Liver (tissue), 9 donors: Measurements from ENCODE around the gene AHI1. TPM values are rescaled to one million over a fixed set of nuclear protein-coding genes. Genes with fewer than 3 reads are reported as not detected.

Experiments
- DNase-seq: peaks from one replicate; pipeline ENCODE4 v3.0.0-alpha.2; 2017; ENCODE audit warnings: low spot score
- H3K27ac ChIP-seq, 2 donors: one replicate each; pipeline ENCODE4 v1.7.0; 2013; ENCODE audit warnings: inconsistent platforms in 2 of 2, low read length in 2 of 2, control low read depth in 1 of 2, low read depth in 1 of 2, mild to moderate bottlenecking in 1 of 2
- H3K27me3 ChIP-seq, 4 donors: one replicate each; pipeline versions ENCODE4 v1.6.1 to v1.7.0; 2013; ENCODE audit warnings: low read length in 3 of 4, inconsistent platforms in 1 of 4, mild to moderate bottlenecking in 1 of 4, moderate library complexity in 1 of 4; ENCODE audit not compliant: control insufficient read depth in 4 of 4, insufficient read depth in 4 of 4
- H3K36me3 ChIP-seq, 4 donors: one replicate each; pipeline versions ENCODE4 v1.6.1 to v1.7.0; 2013; ENCODE audit warnings: low read length in 3 of 4, mild to moderate bottlenecking in 3 of 4, low read depth in 1 of 4, moderate library complexity in 1 of 4; ENCODE audit not compliant: control insufficient read depth in 4 of 4, insufficient read depth in 3 of 4
- H3K4me1 ChIP-seq, 4 donors: one replicate each; pipeline versions ENCODE4 v1.6.1 to v1.7.0; 2013; ENCODE audit warnings: low read length in 3 of 4, mild to moderate bottlenecking in 3 of 4, moderate library complexity in 1 of 4; ENCODE audit not compliant: control insufficient read depth in 4 of 4, insufficient read depth in 4 of 4
- H3K4me3 ChIP-seq, 3 donors: one replicate each; pipeline versions ENCODE4 v1.6.1 to v1.7.0; 2013; ENCODE audit warnings: low read length in 3 of 3, control low read depth in 1 of 3, low read depth in 1 of 3, mild to moderate bottlenecking in 1 of 3
- H3K9ac ChIP-seq, 2 donors: one replicate each; pipeline ENCODE4 v1.7.0; 2013; ENCODE audit warnings: low read length in 2 of 2, mild to moderate bottlenecking in 2 of 2, moderate library complexity in 2 of 2, control low read depth in 1 of 2, low read depth in 1 of 2
- H3K9me3 ChIP-seq, 4 donors: one replicate each; pipeline versions ENCODE4 v1.6.1 to v1.7.0; 2013; ENCODE audit warnings: low read length in 3 of 4; ENCODE audit not compliant: control insufficient read depth in 4 of 4
- EGR1 ChIP-seq, 2 donors: IDR thresholded peaks; 2 replicates each; pipeline ENCODE4 v1.6.1; 2016 to 2018; ENCODE audit warnings: antibody characterized with exemption in 2 of 2, low read depth in 2 of 2
- FOXA1 ChIP-seq: IDR thresholded peaks from 2 replicates; pipeline ENCODE4 v1.6.1; 2016; ENCODE audit warnings: antibody characterized with exemption
- FOXA2 ChIP-seq: IDR thresholded peaks from 2 replicates; pipeline ENCODE4 v1.6.1; 2016; ENCODE audit warnings: antibody characterized with exemption
- GABPA ChIP-seq, 2 donors: IDR thresholded peaks in 1 of 2; conservative IDR thresholded peaks in 1 of 2; 2 replicates each; pipeline ENCODE4 v1.6.1; 2016; ENCODE audit warnings: antibody characterized with exemption in 2 of 2, mild to moderate bottlenecking in 1 of 2, moderate library complexity in 1 of 2
- HNF4G ChIP-seq: IDR thresholded peaks from 2 replicates; pipeline ENCODE4 v1.6.1; 2016; ENCODE audit warnings: antibody characterized with exemption
- JUND ChIP-seq, 2 donors: IDR thresholded peaks; 2 replicates each; pipeline ENCODE4 v1.6.1; 2016; ENCODE audit warnings: antibody characterized with exemption in 2 of 2
- NR2F2 ChIP-seq: IDR thresholded peaks from 2 replicates; pipeline ENCODE4 v1.6.1; 2016; ENCODE audit warnings: antibody characterized with exemption
- RAD21 ChIP-seq, 2 donors: IDR thresholded peaks; 2 replicates each; pipeline ENCODE4 v1.6.1; 2016; ENCODE audit warnings: antibody characterized with exemption in 2 of 2, mild to moderate bottlenecking in 2 of 2
- RXRA ChIP-seq, 2 donors: IDR thresholded peaks; 2 replicates each; pipeline ENCODE4 v1.6.1; 2017 to 2018; ENCODE audit warnings: antibody characterized with exemption in 2 of 2, mild to moderate bottlenecking in 1 of 2
- SP1 ChIP-seq: IDR thresholded peaks from 2 replicates; pipeline ENCODE4 v1.6.1; 2018; ENCODE audit warnings: antibody characterized with exemption, mild to moderate bottlenecking
- TAF1 ChIP-seq: conservative IDR thresholded peaks from 2 replicates; pipeline ENCODE4 v1.6.1; 2016; ENCODE audit warnings: antibody characterized with exemption, mild to moderate bottlenecking
- YY1 ChIP-seq: IDR thresholded peaks from 2 replicates; pipeline ENCODE4 v1.6.1; 2016; ENCODE audit warnings: antibody characterized with exemption, mild to moderate bottlenecking
- WGBS: extraction: QIAGEN DNeasy Blood & Tissue Kit; methylation state at CpG from one replicate; pipeline ENCODE4 v1.1.7; 2013; 5-methylcytosine and 5-hydroxymethylcytosine counted together
- polyA plus RNA-seq, 2 donors: library from polyadenylated mRNA; stranded (reverse) in 1 of 2; unstranded in 1 of 2; fragments of 200-250 nt in 1 of 2; fragments of >200 nt in 1 of 2; fragmentation: Nextera tagmentation in 1 of 2; extraction: Ambion mirVana in 1 of 2; gene quantifications; one replicate each; pipeline versions ENCODE4 v1.2.1 to v1.2.3, GENCODE V29; 2013 to 2015
- total RNA-seq, 2 donors: library from RNA; depleted of rRNA; stranded (reverse); fragments of >200 nt; gene quantifications; one replicate each; pipeline ENCODE4 v1.2.3, GENCODE V29; 2014
- TF ChIP-seq, protein P1 (sequence below): fragments of 150-350 bp; IDR thresholded peaks from 2 replicates; pipeline ENCODE4 v1.5.1; 2017; ENCODE audit warnings: improper control_type of control experiment, low read depth, low read length; ENCODE audit not compliant: missing input control
- TF ChIP-seq, protein P2 (sequence below): IDR thresholded peaks from 2 replicates; pipeline ENCODE4 v1.6.1; 2016; ENCODE audit warnings: antibody characterized with exemption
- TF ChIP-seq, protein P3 (sequence below): IDR thresholded peaks from 2 replicates; pipeline ENCODE4 v1.6.1; 2016; ENCODE audit warnings: antibody characterized with exemption, mild to moderate bottlenecking
- TF ChIP-seq, protein P4 (sequence below): IDR thresholded peaks from 2 replicates; pipeline ENCODE4 v1.6.1; 2016; ENCODE audit warnings: antibody characterized with exemption
- TF ChIP-seq, protein P5 (sequence below): IDR thresholded peaks from 2 replicates; pipeline ENCODE4 v1.6.1; 2016; ENCODE audit warnings: antibody characterized with exemption
- donor health status: healthy.
- donor health status: healthy.
- donor health status: healthy.
- donor health status: healthy.
- donor health status: healthy.

AHI1 gene
- total and polyA plus RNA-seq, 4 donors = 2.0 to 14.4 (median 9.0) TPM

DNA sequence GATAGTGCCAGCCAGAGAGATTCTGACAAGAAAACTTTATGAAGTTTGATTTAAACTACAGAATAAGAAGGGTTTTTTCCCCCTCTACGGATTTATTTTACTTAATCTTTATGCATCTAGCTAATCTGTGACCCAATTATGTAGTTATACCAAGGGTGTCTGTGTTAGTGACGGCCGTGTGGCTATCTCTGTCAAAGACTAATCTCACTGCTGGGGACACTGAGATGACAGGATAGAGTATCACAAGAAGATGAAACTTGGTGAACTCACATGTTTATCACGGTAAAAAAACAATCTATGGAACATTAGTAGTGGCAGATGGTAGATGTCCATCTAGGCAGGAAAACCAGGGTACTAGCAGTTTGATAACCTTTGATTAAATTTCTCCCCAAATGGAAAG lies 149.7 kb downstream of the AHI1 start:
- Histone ChIP-seq H3K27ac (no peak overlapping the region), H3K9me3 (no peaks in the 10 kb centered on the region), H3K36me3 (no peaks in the 10 kb centered on the region), H3K27me3 (no peaks in the 10 kb centered on the region), H3K9ac (no peak overlapping the region), H3K4me3 (no peak overlapping the region), H3K4me1 (no peaks in the 10 kb centered on the region)
- TF ChIP-seq RXRA (IDR thresholded peaks at IDR 0.05) (no peak), JUND (IDR thresholded peaks at IDR 0.05) (no peak), GABPA (IDR thresholded peaks at IDR 0.05 in 1 of 2, conservative IDR thresholded peaks at IDR 0.05 in 1 of 2) (no peak), EGR1 (IDR thresholded peaks at IDR 0.05; ENCODE audit: low read depth in 2 of 2) (no peak), YY1 (no peak), RAD21 (IDR thresholded peaks at IDR 0.05) (no peak), FOXA2 (no peak), TAF1 (no peak), NR2F2 (no peak), HNF4G (no peak), FOXA1 (no peak), SP1 (no peak)
- TF ChIP-seq, protein P1, sequence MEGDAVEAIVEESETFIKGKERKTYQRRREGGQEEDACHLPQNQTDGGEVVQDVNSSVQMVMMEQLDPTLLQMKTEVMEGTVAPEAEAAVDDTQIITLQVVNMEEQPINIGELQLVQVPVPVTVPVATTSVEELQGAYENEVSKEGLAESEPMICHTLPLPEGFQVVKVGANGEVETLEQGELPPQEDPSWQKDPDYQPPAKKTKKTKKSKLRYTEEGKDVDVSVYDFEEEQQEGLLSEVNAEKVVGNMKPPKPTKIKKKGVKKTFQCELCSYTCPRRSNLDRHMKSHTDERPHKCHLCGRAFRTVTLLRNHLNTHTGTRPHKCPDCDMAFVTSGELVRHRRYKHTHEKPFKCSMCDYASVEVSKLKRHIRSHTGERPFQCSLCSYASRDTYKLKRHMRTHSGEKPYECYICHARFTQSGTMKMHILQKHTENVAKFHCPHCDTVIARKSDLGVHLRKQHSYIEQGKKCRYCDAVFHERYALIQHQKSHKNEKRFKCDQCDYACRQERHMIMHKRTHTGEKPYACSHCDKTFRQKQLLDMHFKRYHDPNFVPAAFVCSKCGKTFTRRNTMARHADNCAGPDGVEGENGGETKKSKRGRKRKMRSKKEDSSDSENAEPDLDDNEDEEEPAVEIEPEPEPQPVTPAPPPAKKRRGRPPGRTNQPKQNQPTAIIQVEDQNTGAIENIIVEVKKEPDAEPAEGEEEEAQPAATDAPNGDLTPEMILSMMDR = no peak
- TF ChIP-seq, protein P2, sequence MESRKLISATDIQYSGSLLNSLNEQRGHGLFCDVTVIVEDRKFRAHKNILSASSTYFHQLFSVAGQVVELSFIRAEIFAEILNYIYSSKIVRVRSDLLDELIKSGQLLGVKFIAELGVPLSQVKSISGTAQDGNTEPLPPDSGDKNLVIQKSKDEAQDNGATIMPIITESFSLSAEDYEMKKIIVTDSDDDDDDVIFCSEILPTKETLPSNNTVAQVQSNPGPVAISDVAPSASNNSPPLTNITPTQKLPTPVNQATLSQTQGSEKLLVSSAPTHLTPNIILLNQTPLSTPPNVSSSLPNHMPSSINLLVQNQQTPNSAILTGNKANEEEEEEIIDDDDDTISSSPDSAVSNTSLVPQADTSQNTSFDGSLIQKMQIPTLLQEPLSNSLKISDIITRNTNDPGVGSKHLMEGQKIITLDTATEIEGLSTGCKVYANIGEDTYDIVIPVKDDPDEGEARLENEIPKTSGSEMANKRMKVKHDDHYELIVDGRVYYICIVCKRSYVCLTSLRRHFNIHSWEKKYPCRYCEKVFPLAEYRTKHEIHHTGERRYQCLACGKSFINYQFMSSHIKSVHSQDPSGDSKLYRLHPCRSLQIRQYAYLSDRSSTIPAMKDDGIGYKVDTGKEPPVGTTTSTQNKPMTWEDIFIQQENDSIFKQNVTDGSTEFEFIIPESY = no peak
- TF ChIP-seq, protein P3, sequence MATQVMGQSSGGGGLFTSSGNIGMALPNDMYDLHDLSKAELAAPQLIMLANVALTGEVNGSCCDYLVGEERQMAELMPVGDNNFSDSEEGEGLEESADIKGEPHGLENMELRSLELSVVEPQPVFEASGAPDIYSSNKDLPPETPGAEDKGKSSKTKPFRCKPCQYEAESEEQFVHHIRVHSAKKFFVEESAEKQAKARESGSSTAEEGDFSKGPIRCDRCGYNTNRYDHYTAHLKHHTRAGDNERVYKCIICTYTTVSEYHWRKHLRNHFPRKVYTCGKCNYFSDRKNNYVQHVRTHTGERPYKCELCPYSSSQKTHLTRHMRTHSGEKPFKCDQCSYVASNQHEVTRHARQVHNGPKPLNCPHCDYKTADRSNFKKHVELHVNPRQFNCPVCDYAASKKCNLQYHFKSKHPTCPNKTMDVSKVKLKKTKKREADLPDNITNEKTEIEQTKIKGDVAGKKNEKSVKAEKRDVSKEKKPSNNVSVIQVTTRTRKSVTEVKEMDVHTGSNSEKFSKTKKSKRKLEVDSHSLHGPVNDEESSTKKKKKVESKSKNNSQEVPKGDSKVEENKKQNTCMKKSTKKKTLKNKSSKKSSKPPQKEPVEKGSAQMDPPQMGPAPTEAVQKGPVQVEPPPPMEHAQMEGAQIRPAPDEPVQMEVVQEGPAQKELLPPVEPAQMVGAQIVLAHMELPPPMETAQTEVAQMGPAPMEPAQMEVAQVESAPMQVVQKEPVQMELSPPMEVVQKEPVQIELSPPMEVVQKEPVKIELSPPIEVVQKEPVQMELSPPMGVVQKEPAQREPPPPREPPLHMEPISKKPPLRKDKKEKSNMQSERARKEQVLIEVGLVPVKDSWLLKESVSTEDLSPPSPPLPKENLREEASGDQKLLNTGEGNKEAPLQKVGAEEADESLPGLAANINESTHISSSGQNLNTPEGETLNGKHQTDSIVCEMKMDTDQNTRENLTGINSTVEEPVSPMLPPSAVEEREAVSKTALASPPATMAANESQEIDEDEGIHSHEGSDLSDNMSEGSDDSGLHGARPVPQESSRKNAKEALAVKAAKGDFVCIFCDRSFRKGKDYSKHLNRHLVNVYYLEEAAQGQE = no peak
- TF ChIP-seq, protein P4, sequence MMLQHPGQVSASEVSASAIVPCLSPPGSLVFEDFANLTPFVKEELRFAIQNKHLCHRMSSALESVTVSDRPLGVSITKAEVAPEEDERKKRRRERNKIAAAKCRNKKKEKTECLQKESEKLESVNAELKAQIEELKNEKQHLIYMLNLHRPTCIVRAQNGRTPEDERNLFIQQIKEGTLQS = no peak
- TF ChIP-seq, protein P5, sequence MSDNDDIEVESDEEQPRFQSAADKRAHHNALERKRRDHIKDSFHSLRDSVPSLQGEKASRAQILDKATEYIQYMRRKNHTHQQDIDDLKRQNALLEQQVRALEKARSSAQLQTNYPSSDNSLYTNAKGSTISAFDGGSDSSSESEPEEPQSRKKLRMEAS = no peak
- DNase-seq = no peak
- 93% methylated on average over 4 of the region's 4 CpGs for WGBS

DNA sequence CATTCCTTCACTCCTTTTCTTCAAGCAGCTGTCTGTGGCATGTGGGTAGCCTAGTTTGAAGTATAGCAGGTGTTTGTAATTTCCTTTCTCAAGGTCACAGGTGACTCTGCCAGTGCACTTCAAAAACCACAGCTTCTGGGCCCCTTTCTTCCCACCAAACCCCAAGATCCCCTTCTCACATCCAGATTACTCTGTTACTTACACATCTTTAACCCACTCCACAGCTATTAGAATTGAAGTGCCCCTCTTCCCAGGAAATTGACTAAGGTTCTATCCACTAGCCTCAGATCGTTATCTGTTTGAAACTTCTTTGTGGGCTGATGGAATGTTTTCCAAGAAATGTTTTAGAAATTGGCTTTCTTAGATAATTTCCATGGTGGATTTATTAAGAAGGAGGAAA lies 150.8 kb downstream of the AHI1 start:
- no peaks in the 10 kb centered on the region for H3K36me3 ChIP-seq
- H3K9ac ChIP-seq = no peak overlapping the region
- H3K9me3 ChIP-seq = no peaks in the 10 kb centered on the region
- H3K4me3 ChIP-seq = no peak overlapping the region
- H3K4me1 ChIP-seq = no peaks in the 10 kb centered on the region
- no peaks in the 10 kb centered on the region for H3K27me3 ChIP-seq
- H3K27ac ChIP-seq = no peak overlapping the region
- 94% methylated on average over 1 of the region's 1 CpG for WGBS
- DNase-seq = no peak
- TF ChIP-seq, protein P2 = no peak
